ENCODE measurements around the gene FAM107B.
"Not testable (repeated sequence)": the region's sequence is repeated elsewhere in the genome, so short reads cannot be mapped to it uniquely, and the experiment has no call there.

FAM107B gene

GRCh38 chr10:14712991-14713424 lies 61.7 kb downstream of the FAM107B start:
- no peak for TF ChIP-seq CTCF (IDR thresholded peaks at IDR 0.05; ENCODE audit: low read depth, low read length)
- in situ Hi-C loops (cut with HindIII; ENCODE audit: low sequenced_read_pairs) = no loop called here
- peak; percentile 26 for DNase-seq (ENCODE audit: low read depth, low spot score)
- H3K4me3 ChIP-seq (ENCODE audit: low read depth, low read length) = no peak overlapping the region

- in situ Hi-C loops (cut with HindIII; ENCODE audit: low sequenced_read_pairs); H3K4me3 ChIP-seq (ENCODE audit: low read depth, low read length); DNase-seq (ENCODE audit: low read depth, low spot score): not testable (repeated sequence)
These were observed 65.4 kb downstream of the FAM107B start for GRCh38 chr10:14709344-14709743.

- no peak for TF ChIP-seq CTCF (IDR thresholded peaks at IDR 0.05; ENCODE audit: low read depth, low read length)
- in situ Hi-C loops (cut with HindIII; ENCODE audit: low sequenced_read_pairs) = no loop called here
- no peak overlapping the region for H3K4me3 ChIP-seq (ENCODE audit: low read depth, low read length)
These were observed 67.2 kb downstream of the FAM107B start for GRCh38 chr10:14707481-14707880.

GRCh38 chr10:14705548-14706230 lies 69.0 kb downstream of the FAM107B start:
- H3K4me3 ChIP-seq (ENCODE audit: low read depth, low read length) = no peak overlapping the region
- no peak for TF ChIP-seq CTCF (IDR thresholded peaks at IDR 0.05; ENCODE audit: low read depth, low read length)
- DNase-seq (ENCODE audit: low read depth, low spot score) = no peak
- in situ Hi-C loops (cut with HindIII; ENCODE audit: low sequenced_read_pairs) = no loop called here

More at GRCh38 chr10:14707481-14707880, 67.2 kb downstream of the FAM107B start:
- DNase-seq (ENCODE audit: low read depth, low spot score) = no peak

- H3K4me3 ChIP-seq (ENCODE audit: low read depth, low read length) = no peak overlapping the region
- in situ Hi-C loops (cut with HindIII; ENCODE audit: low sequenced_read_pairs) = no loop called here
- no peak for TF ChIP-seq CTCF (IDR thresholded peaks at IDR 0.05; ENCODE audit: low read depth, low read length)
- no peak for DNase-seq (ENCODE audit: low read depth, low spot score)
These were observed 71.1 kb downstream of the FAM107B start for GRCh38 chr10:14703631-14704001.

GRCh38 chr10:14701466-14701865 lies 73.2 kb downstream of the FAM107B start:
- in situ Hi-C loops (cut with HindIII; ENCODE audit: low sequenced_read_pairs) = no loop called here
- no peak overlapping the region for H3K4me3 ChIP-seq (ENCODE audit: low read depth, low read length)
- no peak for DNase-seq (ENCODE audit: low read depth, low spot score)
- TF ChIP-seq CTCF (IDR thresholded peaks at IDR 0.05; ENCODE audit: low read depth, low read length) = no peak

- no peak for DNase-seq (ENCODE audit: low read depth, low spot score)
- H3K4me3 ChIP-seq (ENCODE audit: low read depth, low read length) = no peak overlapping the region
- TF ChIP-seq CTCF (IDR thresholded peaks at IDR 0.05; ENCODE audit: low read depth, low read length) = no peak
- in situ Hi-C loops (cut with HindIII; ENCODE audit: low sequenced_read_pairs) = no loop called here
These were observed 74.2 kb downstream of the FAM107B start for GRCh38 chr10:14700546-14700945.
